ENCODE data around the gene PEAR1.

The PEAR1 gene, protein sequence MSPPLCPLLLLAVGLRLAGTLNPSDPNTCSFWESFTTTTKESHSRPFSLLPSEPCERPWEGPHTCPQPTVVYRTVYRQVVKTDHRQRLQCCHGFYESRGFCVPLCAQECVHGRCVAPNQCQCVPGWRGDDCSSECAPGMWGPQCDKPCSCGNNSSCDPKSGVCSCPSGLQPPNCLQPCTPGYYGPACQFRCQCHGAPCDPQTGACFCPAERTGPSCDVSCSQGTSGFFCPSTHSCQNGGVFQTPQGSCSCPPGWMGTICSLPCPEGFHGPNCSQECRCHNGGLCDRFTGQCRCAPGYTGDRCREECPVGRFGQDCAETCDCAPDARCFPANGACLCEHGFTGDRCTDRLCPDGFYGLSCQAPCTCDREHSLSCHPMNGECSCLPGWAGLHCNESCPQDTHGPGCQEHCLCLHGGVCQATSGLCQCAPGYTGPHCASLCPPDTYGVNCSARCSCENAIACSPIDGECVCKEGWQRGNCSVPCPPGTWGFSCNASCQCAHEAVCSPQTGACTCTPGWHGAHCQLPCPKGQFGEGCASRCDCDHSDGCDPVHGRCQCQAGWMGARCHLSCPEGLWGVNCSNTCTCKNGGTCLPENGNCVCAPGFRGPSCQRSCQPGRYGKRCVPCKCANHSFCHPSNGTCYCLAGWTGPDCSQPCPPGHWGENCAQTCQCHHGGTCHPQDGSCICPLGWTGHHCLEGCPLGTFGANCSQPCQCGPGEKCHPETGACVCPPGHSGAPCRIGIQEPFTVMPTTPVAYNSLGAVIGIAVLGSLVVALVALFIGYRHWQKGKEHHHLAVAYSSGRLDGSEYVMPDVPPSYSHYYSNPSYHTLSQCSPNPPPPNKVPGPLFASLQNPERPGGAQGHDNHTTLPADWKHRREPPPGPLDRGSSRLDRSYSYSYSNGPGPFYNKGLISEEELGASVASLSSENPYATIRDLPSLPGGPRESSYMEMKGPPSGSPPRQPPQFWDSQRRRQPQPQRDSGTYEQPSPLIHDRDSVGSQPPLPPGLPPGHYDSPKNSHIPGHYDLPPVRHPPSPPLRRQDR

DNA sequence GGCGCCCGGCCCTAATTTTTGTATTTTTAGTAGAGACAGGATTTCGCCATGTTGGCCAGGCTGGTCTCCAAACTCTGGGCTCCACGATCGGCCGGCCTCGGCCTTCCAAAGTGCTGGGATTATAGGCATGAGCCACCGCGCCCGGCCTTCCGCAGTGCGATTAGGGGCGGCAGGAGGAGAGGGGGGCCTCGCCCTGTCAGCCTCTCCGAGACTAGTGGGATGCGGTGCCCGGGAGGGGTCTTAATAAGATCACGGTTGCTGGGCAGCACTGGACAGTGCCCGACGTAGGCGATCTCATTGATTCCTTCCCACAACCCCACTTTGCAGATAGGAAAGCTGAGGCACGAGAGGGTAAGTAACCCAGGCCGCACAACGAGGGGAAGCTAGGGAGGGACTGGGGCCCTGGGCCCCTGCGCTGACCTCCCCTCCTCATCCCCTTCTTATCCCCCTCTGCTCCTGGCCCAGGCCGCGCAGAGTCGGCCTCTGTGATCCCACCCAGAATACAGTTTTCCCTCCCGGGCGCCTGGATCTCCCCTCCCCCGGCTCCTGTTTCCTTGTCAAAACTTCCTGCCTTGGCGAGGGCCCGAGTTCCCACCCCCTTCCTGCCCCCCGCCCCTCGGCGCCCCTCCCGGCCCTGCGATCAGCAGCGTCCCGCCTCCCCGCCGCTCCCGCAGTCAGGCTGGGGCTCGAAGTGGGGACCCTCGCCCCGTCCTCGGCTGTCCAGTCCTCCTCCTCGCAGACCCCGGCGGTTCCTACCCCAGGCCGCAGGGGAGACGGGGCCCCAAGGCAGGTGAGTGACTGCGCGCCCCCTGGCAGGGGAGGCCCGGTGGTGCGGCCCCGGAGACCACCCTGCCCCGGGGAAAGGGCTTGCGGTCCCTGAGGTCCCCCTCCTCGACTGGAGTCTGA is at the start of gene PEAR1:
TSS of gene PEAR1 (plus strand) at position 671 of the 906 bp plus-strand sequence. CDS start 10,209 bp downstream, outside the sequence.
- DNase-seq (ENCODE audit: low read depth in 2 of 2, low spot score in 1 of 2) = no peak

DNA sequence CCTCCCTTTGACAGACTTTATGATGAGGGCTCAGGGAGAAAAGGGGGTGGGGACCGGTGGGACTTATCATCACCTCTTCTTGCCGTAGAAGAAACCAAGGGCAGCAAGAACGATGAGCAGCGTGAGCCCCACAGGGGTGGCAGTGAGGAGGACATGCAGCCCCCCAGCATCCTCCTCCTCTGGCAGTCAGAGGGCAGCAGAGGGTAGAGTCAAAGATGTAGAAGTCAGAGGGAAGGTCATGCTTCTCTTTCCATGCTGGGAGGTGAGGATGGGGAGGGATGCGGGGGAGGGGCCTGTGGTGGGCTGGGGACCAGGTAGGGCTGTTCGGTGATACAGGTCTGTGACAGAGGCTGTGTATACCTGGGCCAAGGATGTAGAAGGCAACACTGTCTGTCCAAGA is 49.4 kb upstream of the PEAR1 start:
- no peak for DNase-seq (ENCODE audit: low read depth in 2 of 2, low spot score in 1 of 2)

DNA sequence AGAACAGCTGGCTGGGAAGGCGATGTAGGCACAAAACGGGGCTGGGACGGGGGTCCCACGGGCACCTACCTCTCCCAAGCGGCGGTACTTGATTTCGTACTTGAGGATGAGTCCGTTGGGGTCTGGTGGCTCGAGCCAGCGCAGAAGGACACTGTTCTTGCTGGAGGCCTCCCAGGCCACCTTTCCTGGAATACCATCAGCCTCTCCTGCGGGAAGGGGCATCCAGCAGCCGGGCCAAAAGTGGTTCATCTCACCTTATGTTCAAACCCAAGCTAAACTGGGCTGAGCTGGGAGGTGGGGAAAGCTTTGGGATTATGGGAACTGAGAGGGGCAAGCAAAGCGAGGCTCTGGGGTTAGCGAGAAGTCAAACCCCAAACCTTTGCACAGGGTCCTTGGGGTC is 48.9 kb upstream of the PEAR1 start:
- no peak for DNase-seq (ENCODE audit: low read depth in 2 of 2, low spot score in 1 of 2)

DNA sequence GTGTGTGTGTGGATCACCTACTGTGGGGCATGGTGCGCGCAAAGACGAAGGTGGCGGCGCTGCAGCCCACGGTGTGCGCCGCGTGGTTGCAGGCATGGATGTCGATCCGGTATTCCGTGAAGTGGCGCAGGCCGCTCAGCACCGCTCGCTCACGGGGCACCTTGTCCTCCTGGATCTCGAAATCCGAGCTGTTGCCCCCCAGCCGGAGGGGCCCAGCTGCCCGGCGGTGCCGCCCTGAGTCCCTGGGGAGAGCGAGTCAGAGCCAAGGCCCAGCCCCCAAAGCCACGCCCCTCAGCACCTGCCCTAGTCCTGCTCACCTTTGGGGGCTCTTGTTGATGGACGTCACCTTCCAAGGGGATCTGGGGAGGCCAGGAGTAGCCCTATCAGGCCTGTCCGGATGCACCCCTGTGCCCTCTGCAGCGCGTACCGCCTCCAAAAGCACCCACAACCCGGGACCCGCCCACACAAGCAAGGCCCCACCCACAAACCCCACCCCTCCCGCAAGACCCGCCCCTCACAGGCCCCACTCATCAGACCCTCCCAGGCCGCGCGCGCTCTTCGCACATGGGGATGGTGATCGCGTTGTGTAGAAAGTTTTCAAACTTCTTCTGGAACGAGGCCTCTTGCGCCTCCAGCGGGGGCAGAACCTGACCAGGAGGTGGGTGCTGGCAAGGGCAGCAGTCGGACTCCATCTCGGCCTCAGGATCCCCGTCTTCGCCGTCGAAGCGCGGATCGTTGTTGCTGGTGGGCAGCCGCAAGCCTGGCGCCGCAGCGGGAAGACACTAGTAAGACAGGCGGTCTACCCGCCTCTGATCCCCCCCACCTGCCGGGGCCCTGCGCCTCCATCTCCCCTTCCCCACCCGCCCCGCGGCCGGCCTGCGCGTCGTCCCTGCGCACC is 48.2 kb upstream of the PEAR1 start:
- no peak for DNase-seq (ENCODE audit: low read depth in 2 of 2, low spot score in 1 of 2)

DNA sequence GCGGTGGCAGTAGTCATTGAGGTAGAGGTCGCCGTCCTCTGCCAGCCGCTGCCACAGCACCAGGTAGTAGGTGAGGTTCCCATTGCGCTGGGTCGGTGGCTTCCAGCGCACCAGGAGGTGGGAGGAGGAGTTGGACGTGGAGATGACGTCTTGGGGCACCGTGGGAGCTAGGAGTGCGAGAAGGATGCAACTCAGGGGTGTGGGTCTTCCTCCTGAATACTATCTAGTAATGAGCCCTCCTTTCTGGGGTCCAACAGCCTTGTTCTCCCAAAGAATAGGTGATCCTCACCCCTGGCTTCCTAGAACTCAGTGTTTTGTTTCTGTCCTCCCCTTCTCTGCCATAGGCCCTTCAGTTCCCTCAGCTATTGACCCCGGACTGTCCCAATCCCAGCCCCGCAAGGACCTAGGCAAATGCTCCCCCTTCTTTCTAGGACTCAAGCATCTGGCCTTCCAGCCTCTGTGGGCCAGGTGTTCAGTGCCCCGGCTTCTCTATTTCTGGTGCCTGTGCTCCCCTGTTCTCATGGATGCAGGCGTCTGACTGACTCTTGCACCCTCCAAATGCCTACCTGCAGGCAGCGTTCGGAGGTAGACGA is 47.5 kb upstream of the PEAR1 start:
- DNase-seq (ENCODE audit: low read depth in 2 of 2, low spot score in 1 of 2) = no peak

DNA sequence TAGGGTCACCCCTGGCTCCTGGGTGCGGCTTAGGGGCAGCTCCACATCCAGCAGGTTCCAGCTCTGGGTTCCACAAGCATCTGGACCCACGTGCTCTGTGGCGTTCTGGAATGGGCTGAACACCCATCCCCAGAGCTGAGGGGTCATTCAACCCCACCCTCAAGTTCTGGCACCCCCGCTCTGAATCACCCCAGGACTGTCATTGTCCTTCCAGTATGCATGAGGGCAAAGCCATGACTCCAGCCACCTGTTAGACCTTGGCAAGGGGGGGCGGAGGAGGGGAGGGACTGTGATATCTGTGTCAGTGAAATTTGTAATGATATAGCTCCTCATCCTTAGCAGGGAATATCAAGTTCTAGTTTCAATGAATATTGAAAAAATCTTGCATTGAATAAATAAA is 46.9 kb upstream of the PEAR1 start:
- no peak for DNase-seq (ENCODE audit: low read depth in 2 of 2, low spot score in 1 of 2)

DNA sequence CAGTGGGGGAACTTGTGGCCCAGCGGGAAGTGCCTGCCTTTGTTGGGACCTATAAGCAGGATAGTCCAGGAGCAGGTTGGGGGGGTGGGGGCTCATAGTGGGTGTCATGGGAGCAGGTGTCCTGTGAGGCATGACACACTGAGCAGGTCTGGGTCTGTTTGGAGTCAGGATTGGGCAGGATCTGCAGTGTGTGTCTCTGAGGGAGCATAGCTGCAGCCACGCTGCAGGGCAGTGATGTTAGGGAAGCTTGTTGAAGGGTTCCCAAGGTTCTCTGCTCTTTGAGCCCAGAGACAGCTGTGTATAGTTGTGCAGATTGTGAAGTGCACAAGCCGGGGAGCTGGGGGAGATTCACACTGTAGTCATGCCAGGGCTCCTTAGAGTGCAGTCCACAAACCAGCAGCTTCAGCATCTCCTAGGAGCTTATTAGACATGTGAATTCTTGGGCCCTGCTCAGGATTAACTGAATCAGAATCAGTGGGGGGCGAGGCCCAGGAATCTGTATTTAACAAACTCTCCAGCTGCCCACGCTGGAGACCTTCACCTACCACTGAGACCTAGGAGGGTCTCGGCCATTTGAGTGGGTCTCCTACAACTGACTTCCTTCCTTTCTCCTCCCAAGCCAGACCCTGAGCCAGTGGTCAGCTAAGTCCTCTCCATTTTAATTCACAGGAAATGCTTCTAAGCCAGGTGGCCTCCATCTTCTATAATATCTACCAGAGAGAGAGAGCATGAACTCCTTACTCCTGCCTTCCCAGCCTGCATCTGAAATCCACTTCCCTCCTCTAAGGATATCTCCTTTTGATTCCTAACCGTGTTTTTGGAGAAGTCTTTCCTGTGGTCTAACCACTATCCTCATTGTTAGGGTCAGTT is 45.7 kb upstream of the PEAR1 start:
- DNase-seq (ENCODE audit: low read depth in 2 of 2, low spot score in 1 of 2) = no peak

DNA sequence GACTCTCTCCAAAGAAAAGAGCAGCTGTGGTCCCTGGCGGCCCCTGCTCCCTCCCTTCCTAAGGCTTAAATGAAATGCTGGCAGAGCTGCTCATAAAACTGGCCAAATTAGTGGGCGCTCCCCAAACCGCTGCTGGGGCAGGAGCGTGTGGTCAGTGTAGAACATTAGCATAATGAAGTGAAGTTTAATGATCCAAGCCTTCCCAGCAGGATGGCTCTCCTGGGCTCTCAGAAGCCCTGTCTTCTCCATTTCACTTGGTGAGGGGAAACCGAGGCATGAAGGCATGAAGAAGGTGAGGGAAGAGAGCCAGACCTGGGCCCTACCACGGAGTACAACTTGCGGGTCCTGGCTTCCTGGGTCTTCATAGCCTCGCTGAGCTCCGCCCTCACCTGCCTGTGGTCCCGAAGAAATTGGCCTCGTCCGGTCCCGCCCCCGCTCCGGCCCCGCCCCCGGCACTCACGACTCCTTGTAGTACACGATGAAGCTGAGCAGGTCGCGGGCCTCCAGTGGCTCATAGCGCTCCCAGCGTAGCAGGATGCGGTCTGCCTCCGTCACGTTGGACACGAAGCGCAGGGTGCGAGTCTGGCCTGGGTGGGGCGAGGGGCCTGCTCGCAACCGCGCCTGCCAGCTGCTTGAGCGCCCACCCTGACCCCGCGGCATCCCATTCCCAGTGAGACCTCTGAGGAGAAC is 44.9 kb upstream of the PEAR1 start:
- peak; percentile 45 to 50 for DNase-seq (ENCODE audit: low read depth in 2 of 2, low spot score in 1 of 2)

DNA sequence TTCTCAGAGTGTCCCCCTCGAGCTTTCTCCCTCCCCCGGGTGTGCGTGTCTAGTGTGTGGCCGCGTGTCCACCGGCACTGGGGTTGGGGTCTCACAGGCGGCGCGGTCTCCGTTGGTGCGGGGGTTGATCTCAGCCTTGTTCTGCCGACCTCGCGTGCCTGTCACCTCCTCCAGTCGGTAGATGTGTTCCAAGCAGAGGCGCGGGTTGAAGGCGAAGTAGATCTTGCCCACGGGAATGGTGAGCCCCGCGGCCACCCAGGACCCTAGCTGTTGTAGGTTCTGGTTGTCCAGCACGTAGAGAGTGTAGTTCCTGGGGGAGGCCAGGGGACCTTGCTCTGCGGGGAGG is 44.4 kb upstream of the PEAR1 start:
- DNase-seq (ENCODE audit: low read depth in 2 of 2, low spot score in 1 of 2) = no peak

DNA sequence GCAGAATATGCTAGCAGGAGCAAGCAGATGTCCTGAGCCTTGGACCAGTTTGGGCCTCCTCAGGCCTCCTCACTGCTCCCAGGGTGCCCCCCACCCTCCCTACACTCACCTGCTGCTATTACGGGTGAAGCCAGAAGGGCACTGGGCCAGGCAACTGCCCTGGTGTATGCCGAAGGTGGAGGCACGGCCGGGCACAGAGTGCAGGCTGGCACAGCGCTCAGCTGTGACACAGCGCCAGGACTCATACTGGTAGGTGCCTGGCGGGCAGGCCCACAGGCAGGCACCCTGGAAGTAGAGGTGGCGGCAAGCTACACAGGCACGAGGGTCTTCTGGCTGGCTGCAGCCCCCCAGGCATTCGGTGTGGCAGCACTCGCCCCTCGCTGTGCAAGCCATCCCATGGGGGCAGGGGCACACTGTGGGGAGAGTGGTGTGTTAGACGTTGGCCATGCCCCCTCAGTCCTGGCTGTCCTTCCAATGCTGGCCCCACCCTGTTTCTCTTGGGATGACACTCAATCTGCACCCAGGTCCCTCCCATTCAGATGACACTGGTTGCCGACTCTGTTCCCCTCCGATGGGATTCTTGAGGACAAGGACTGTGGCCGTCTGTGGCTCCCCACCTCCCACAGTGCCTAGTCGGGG is 41.6 kb upstream of the PEAR1 start:
- no peak for DNase-seq (ENCODE audit: low read depth in 2 of 2, low spot score in 1 of 2)

DNA sequence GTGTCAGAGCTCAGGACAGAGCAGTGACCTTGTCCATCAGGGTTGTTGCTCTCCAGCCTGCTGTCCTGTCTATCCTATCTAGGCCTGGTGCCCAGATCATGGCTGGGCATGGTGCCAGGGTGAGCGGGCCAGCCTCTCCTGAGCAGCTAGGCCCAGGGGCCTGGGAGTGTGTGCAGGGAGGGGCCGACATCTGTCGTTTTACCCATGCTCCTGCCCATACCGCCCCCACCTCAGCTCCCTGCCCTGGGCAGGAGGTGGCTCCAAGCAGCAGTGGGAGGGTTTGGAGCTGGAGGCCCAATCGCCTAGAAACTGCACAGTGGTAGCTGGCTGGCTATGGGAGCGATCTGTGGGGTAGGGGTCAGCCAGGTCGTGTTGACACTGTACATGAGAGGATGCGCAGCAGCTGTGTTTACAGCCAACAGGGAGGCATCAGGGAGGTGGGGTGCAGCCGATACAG is 41.1 kb upstream of the PEAR1 start:
- no peak for DNase-seq (ENCODE audit: low read depth in 2 of 2, low spot score in 1 of 2)

DNA sequence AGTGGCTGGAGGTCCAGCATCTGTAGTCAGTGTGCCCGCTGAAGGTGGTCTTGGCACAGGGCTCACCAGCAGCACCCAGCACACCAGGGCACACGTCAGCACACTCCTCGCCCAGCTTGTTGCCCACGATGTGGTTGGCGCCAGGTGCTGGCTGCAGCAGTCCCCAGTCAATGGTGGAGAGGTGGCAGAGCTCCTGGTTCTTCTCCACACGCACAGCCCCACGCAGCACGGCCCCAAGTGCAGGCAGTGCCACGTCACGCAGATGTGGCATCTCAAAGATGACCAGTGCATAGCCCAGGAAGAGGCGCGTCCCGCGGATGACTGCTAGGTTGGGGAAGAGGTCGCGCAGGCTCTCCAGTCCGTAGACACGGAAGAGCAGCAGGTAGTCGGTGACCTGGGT is 39.8 kb upstream of the PEAR1 start:
- no peak for DNase-seq (ENCODE audit: low read depth in 2 of 2, low spot score in 1 of 2)

DNA sequence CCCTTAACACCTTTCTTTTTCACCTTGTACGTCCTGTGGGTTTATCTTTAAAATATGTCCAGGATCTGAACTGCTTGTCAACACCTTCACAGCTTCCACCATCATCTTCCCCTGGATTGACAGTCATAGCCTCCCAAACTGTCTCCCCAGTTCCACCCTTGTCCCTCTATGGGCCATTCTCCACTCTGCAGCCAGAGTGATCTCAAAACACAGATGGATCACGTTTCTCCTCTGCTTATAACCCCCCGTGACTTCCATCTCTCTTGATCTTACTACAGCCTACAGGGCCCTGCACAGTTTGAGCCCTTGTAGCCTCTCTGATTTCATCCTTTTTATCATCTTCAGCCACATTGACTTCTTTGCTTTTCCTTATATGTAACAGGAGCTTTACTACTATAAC is 38.9 kb upstream of the PEAR1 start:
- no peak for DNase-seq (ENCODE audit: low read depth in 2 of 2, low spot score in 1 of 2)

DNA sequence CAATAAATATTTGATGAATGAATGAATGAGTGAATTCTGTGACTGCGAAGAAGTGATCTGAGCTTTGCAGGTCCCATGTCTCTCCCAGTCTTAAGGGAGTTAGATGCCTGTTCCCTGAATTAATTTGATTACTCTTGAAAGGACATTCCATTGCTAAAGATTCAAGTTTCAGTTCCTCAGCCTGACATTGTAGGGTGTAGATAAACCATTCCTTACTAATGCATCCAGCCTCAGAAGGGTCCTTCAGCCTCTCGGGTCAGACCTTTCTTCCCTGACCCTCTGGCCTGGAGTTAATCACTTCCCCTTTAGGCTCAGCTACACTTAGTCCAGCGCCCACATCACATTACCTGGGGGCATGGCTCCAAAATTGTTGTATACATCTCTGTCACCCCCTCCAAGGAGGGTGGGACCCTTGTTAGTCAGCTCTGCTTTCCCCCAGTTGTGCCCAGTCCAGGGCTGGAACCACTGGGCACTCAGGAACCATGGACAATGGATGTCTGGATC is 37.2 kb upstream of the PEAR1 start:
- DNase-seq (ENCODE audit: low read depth in 2 of 2, low spot score in 1 of 2) = no peak

DNA sequence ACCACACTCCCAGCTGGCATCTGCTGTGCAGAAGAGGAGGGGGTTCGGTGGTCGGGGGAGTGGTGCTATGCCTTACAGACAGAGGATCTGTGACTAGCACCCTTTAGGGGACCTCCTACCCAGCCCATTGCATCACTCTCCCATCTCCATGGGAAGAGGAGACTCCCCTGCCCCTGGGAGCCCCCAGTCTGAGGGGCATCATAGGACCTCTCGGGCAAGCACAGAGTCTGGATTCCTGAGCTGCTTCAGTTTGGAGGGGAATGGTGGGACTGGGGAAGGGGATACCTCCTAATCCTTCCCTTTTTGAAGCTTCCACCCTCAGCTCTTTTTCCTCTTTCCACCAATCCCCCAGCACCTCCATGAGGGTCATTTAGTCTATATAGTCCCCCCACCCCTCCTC is 36.0 kb upstream of the PEAR1 start:
- no peak for DNase-seq (ENCODE audit: low read depth in 2 of 2, low spot score in 1 of 2)

DNA sequence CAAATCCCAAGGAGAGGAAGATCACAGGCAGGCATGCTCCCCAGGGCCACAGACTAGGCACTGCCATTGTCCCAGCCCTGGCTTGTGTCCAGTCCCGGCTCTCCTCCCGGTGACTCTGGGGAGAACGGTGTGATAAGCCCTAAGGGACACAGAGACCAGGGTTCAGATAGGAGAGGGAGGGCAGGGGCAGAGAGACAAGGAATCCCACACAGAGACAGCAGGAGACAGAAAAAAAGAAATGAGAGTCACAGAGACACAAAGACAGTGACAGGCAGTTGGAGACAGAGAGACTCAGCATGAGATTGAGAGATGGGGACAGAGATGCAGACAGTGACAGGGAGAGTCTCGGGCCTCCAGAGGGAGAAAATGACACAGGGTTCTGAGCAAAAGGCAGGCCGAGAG is 35.0 kb upstream of the PEAR1 start:
- DNase-seq (ENCODE audit: low read depth in 2 of 2, low spot score in 1 of 2) = no peak

DNA sequence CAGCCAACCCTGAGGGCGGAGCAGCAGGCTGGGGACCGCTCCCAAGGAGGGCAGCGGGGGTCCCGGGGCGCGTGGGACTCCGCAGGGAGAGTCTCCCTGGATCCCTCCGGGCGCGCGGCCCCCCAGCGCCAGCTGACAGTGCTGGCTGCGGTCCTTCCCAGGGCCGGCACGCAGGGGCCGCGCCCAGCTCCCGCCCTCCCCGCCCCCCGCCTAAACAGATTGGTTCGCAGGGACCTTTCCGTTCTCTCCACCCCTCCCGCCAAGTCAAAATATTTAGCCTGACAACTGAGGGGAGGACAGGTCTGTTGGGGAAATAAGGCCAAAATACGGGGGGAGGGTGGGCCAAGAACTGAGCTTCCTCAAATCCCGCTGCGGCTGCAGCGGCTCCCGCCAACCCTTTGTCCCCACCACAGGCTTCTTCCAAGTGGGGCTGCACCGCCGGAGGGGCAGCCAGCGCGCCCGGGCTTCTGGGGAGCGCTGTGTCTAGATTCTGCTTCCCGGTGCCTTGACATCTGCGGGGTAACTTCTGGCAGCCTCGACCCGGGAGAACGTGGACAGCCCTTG is 34.5 kb upstream of the PEAR1 start, which contains the start of gene INSRR:
TSS of gene INSRR (minus strand) at position 159 of the 564 bp plus-strand sequence. CDS start 496 bp downstream, outside the sequence.
- DNase-seq (ENCODE audit: low read depth in 2 of 2, low spot score in 1 of 2) = no peak

Data from stimulated activated CD8-positive, alpha-beta memory T cell treated with anti-CD3 and anti-CD28 coated beads, Interleukin-4, amount 100 ng/mL, for 1 hour (primary cell).